ENCODE results near the gene WDR12. TPM values are rescaled to one million over a fixed set of nuclear protein-coding genes. Genes with fewer than 3 reads are reported as not detected.

WDR12 gene
- total and polyA plus RNA-seq, 2 of the 13 experiments (the other 11 are each of a cell fraction or from before 2014, with no cell fraction given): 94.4 to 216 TPM

GRCh38 chr2:202870431-202871299 is 40.8 kb downstream of the WDR12 start (continued):
- TF ChIP-seq SAP130 (CRISPR knock-in tag; IDR thresholded peaks at IDR 0.05; ENCODE audit: low read depth): peak; percentile 11; the same call in 1 of the 2 replicates
- TF ChIP-seq TFAP4 (IDR thresholded peaks at IDR 0.05; ENCODE audit: borderline replicate concordance, low read depth): peak; percentile 83
- no peak for TF ChIP-seq ZNF775 (CRISPR knock-in tag; IDR thresholded peaks at IDR 0.05; ENCODE audit: borderline replicate concordance)
- TF ChIP-seq, protein P1, sequence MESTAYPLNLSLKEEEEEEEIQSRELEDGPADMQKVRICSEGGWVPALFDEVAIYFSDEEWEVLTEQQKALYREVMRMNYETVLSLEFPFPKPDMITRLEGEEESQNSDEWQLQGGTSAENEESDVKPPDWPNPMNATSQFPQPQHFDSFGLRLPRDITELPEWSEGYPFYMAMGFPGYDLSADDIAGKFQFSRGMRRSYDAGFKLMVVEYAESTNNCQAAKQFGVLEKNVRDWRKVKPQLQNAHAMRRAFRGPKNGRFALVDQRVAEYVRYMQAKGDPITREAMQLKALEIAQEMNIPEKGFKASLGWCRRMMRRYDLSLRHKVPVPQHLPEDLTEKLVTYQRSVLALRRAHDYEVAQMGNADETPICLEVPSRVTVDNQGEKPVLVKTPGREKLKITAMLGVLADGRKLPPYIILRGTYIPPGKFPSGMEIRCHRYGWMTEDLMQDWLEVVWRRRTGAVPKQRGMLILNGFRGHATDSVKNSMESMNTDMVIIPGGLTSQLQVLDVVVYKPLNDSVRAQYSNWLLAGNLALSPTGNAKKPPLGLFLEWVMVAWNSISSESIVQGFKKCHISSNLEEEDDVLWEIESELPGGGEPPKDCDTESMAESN (CRISPR knock-in tag; conservative IDR thresholded peaks at IDR 0.05): 0 out of 2 replicates have a peak, but pooled peaks have one; percentile 3
- no peak for TF ChIP-seq ZBTB43 (CRISPR knock-in tag; conservative IDR thresholded peaks at IDR 0.05)
- TF ChIP-seq RELA (CRISPR knock-in tag; IDR thresholded peaks at IDR 0.05): no peak
- TF ChIP-seq, protein P2, sequence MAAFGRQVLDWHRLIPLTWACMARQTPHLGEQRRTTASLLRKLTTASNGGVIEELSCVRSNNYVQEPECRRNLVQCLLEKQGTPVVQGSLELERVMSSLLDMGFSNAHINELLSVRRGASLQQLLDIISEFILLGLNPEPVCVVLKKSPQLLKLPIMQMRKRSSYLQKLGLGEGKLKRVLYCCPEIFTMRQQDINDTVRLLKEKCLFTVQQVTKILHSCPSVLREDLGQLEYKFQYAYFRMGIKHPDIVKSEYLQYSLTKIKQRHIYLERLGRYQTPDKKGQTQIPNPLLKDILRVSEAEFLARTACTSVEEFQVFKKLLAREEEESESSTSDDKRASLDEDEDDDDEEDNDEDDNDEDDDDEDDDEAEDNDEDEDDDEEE (CRISPR knock-in tag; IDR thresholded peaks at IDR 0.05): 0 out of 2 replicates have a peak, but pooled peaks have one; percentile 45
- TF ChIP-seq ZNF790 (CRISPR knock-in tag; IDR thresholded peaks at IDR 0.05; ENCODE audit: borderline replicate concordance): no peak
- TF ChIP-seq CENPT (CRISPR knock-in tag; IDR thresholded peaks at IDR 0.05; ENCODE audit: low read depth): no peak
- TF ChIP-seq MED1 (CRISPR knock-in tag; IDR thresholded peaks at IDR 0.05): no peak
- TF ChIP-seq, protein P3, sequence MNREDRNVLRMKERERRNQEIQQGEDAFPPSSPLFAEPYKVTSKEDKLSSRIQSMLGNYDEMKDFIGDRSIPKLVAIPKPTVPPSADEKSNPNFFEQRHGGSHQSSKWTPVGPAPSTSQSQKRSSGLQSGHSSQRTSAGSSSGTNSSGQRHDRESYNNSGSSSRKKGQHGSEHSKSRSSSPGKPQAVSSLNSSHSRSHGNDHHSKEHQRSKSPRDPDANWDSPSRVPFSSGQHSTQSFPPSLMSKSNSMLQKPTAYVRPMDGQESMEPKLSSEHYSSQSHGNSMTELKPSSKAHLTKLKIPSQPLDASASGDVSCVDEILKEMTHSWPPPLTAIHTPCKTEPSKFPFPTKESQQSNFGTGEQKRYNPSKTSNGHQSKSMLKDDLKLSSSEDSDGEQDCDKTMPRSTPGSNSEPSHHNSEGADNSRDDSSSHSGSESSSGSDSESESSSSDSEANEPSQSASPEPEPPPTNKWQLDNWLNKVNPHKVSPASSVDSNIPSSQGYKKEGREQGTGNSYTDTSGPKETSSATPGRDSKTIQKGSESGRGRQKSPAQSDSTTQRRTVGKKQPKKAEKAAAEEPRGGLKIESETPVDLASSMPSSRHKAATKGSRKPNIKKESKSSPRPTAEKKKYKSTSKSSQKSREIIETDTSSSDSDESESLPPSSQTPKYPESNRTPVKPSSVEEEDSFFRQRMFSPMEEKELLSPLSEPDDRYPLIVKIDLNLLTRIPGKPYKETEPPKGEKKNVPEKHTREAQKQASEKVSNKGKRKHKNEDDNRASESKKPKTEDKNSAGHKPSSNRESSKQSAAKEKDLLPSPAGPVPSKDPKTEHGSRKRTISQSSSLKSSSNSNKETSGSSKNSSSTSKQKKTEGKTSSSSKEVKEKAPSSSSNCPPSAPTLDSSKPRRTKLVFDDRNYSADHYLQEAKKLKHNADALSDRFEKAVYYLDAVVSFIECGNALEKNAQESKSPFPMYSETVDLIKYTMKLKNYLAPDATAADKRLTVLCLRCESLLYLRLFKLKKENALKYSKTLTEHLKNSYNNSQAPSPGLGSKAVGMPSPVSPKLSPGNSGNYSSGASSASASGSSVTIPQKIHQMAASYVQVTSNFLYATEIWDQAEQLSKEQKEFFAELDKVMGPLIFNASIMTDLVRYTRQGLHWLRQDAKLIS (CRISPR knock-in tag; IDR thresholded peaks at IDR 0.05): no peak
- TF ChIP-seq SALL2 (CRISPR knock-in tag; IDR thresholded peaks at IDR 0.05): no peak
- no peak for TF ChIP-seq EP300 (IDR thresholded peaks at IDR 0.05; ENCODE audit: low read depth in 2 of 2, low read length in 2 of 2)
- no peak for TF ChIP-seq EP300 (CRISPR knock-in tag; IDR thresholded peaks at IDR 0.05; ENCODE audit: borderline replicate concordance)
- no peak for TF ChIP-seq ZNF382 (CRISPR knock-in tag; IDR thresholded peaks at IDR 0.05; ENCODE audit: borderline replicate concordance)
- no peak for TF ChIP-seq SOX6 (IDR thresholded peaks at IDR 0.05)
- no peak for TF ChIP-seq SOX6 (CRISPR knock-in tag; IDR thresholded peaks at IDR 0.05)
- TF ChIP-seq ZSCAN25 (CRISPR knock-in tag; IDR thresholded peaks at IDR 0.05): no peak
- TF ChIP-seq HMG20B (CRISPR knock-in tag; conservative IDR thresholded peaks at IDR 0.05): no peak
- TF ChIP-seq NPAS2 (CRISPR knock-in tag; IDR thresholded peaks at IDR 0.05; ENCODE audit: borderline replicate concordance): no peak
- 0 out of 2 replicates have a peak, but pooled peaks have one; percentile 6 for TF ChIP-seq MIER3 (CRISPR knock-in tag; IDR thresholded peaks at IDR 0.05; ENCODE audit: borderline replicate concordance)
